SK-N-SH (cell line): ENCODE measurements around the gene AATF. TPM values are rescaled to one million over a fixed set of nuclear protein-coding genes. Genes with fewer than 3 reads are reported as not detected.

Experiments
- CTCF ChIA-PET: fragments of 300-600, 350-600 bp; formaldehyde crosslinking; extraction: SDS; loops from one replicate; lab custom pipeline; 2021; lab: Yijun Ruan, JAX
- POLR2A ChIA-PET: fragments of 350-600 bp; sonication (Branson Sonifier 250); formaldehyde crosslinking; extraction: SDS; loops from one replicate; lab custom pipeline; 2020; ENCODE audit warnings: antibody characterized with exemption, inconsistent platforms; lab: Yijun Ruan, JAX
- DNase-seq: peaks from one replicate; pipeline ENCODE4 v3.0.0; 2012
- H2AFZ ChIP-seq: fragments of 200-600 bp; sonication (generic); 2 replicates; pipeline ENCODE4 v1.8.1; 2016; ENCODE audit warnings: antibody characterized with exemption, mild to moderate bottlenecking, low read depth
- H3F3A ChIP-seq: fragments of 200-600 bp; sonication (generic); replicated peaks from 2 replicates; pipeline ENCODE3; 2016; ENCODE audit warnings: antibody characterized with exemption, mild to moderate bottlenecking; ENCODE audit not compliant: insufficient read depth
- H3K27ac ChIP-seq, 2 experiments: fragments of 200-500 bp in 1 of 2; fragments of 200-600 bp in 1 of 2; sonication (Bioruptor generic) in 1 of 2; sonication (generic), shearing (Covaris generic) in 1 of 2; 2 replicates each; pipeline versions ENCODE4 v1.5.1 to v1.6.1; 2014 to 2016; ENCODE audit warnings: low read depth in 2 of 2, inconsistent platforms in 1 of 2, low read length in 1 of 2, mild to moderate bottlenecking in 1 of 2, mixed read lengths in 1 of 2
- H3K27me3 ChIP-seq: fragments of 200-600 bp; sonication (generic), shearing (Covaris generic); 2 replicates; pipeline ENCODE4 v1.6.1; 2016; ENCODE audit warnings: mixed run types; ENCODE audit not compliant: insufficient read depth
- H3K36me3 ChIP-seq, 2 experiments: fragments of 200-500 bp in 1 of 2; fragments of 200-600 bp in 1 of 2; sonication (Bioruptor generic) in 1 of 2; sonication (generic) in 1 of 2; replicated peaks in 1 of 2; 2 replicates each; pipeline versions ENCODE3 to v1.5.1; 2014 to 2016; ENCODE audit warnings: low read length in 1 of 2, mild to moderate bottlenecking in 1 of 2; ENCODE audit not compliant: insufficient read depth in 2 of 2, control insufficient read depth in 1 of 2
- H3K4me1 ChIP-seq, 2 experiments: fragments of 200-500 bp in 1 of 2; fragments of 200-600 bp in 1 of 2; sonication (Bioruptor generic) in 1 of 2; sonication (generic), shearing (Covaris generic) in 1 of 2; 2 replicates each; pipeline versions ENCODE4 v1.5.1 to v1.6.1; 2014 to 2016; ENCODE audit warnings: low read depth in 1 of 2, low read length in 1 of 2, mixed run types in 1 of 2; ENCODE audit not compliant: insufficient read depth in 2 of 2, control insufficient read depth in 1 of 2
- H3K4me2 ChIP-seq: fragments of 200-600 bp; sonication (generic), shearing (Covaris generic); 2 replicates; pipeline ENCODE4 v1.6.1; 2017; ENCODE audit warnings: mixed run types
- H3K4me3 ChIP-seq, 2 experiments: fragments of 200-500 bp in 1 of 2; fragments of 200-600 bp in 1 of 2; sonication (Bioruptor generic) in 1 of 2; sonication (generic), shearing (Covaris generic) in 1 of 2; 2 replicates each; pipeline versions ENCODE4 v1.5.1 to v1.8.1; 2014 to 2016; ENCODE audit warnings: low read depth in 2 of 2, inconsistent platforms in 1 of 2, low read length in 1 of 2, mild to moderate bottlenecking in 1 of 2, mixed read lengths in 1 of 2, moderate library complexity in 1 of 2
- H3K79me2 ChIP-seq: fragments of 200-600 bp; sonication (generic); 2 replicates; pipeline ENCODE4 v1.8.1; 2017; ENCODE audit warnings: mild to moderate bottlenecking; ENCODE audit not compliant: insufficient read depth
- H3K9ac ChIP-seq: fragments of 200-600 bp; sonication (generic); 2 replicates; pipeline ENCODE4 v1.6.1; 2017; ENCODE audit warnings: mixed run types
- H3K9me2 ChIP-seq: fragments of 200-600 bp; sonication (generic); 2 replicates; pipeline ENCODE4 v1.6.1; 2017; ENCODE audit warnings: mixed run types
- H3K9me3 ChIP-seq: fragments of 200-600 bp; sonication (generic); 2 replicates; pipeline ENCODE4 v1.6.1; 2017; ENCODE audit warnings: mixed run types, mild to moderate bottlenecking, moderate library complexity
- H4K20me1 ChIP-seq: fragments of 200-600 bp; sonication (generic); 2 replicates; pipeline ENCODE4 v1.6.1; 2017; ENCODE audit warnings: mild to moderate bottlenecking, mixed run types; ENCODE audit not compliant: insufficient read depth
- CHD2 ChIP-seq: fragments of 150-350 bp; IDR thresholded peaks from 2 replicates; pipeline ENCODE4 v1.6.1; 2018; ENCODE audit warnings: low read length; ENCODE audit not compliant: partially characterized antibody
- CTCF ChIP-seq: fragments of 200-600 bp; sonication (generic); IDR thresholded peaks from 2 replicates; pipeline ENCODE4 v1.6.1; 2017; ENCODE audit warnings: antibody characterized with exemption, mild to moderate bottlenecking, moderate library complexity
- EZH2phosphoT487 ChIP-seq: fragments of 200-600 bp; sonication (generic); IDR thresholded peaks from 2 replicates; pipeline ENCODE4 v1.6.1; 2017; ENCODE audit warnings: low read depth, mixed run types, mild to moderate bottlenecking, antibody characterized with exemption, moderate library complexity, borderline replicate concordance
- FOXJ3 ChIP-seq: sonication (generic); formaldehyde crosslinking; IDR thresholded peaks from 2 replicates; pipeline ENCODE4 v1.5.1; 2020; ENCODE audit warnings: mild to moderate bottlenecking, missing genetic modification reagents
- FOXM1 ChIP-seq: IDR thresholded peaks from 2 replicates; pipeline ENCODE4 v1.4.0; 2012; ENCODE audit warnings: low read depth, mild to moderate bottlenecking
- GATA2 ChIP-seq: sonication (generic); formaldehyde crosslinking; IDR thresholded peaks from 2 replicates; pipeline ENCODE4 v1.5.0; 2020; ENCODE audit warnings: mild to moderate bottlenecking, missing genetic modification reagents
- IRF3 ChIP-seq: fragments of 150-350 bp; IDR thresholded peaks from 2 replicates; pipeline ENCODE4 v1.6.1; 2016; ENCODE audit warnings: mild to moderate bottlenecking, low read depth, low read length
- JUND ChIP-seq: IDR thresholded peaks from 2 replicates; pipeline ENCODE4 v1.4.0; 2012
- MEF2A ChIP-seq: IDR thresholded peaks from 2 replicates; pipeline ENCODE4 v1.4.0; 2012; ENCODE audit warnings: low read depth, borderline replicate concordance
- NRF1 ChIP-seq: IDR thresholded peaks from 2 replicates; pipeline ENCODE4 v1.6.1; 2012; ENCODE audit warnings: low read depth, mild to moderate bottlenecking, low read length
- POLR2AphosphoS5 ChIP-seq: IDR thresholded peaks from 2 replicates; pipeline ENCODE4 v1.6.1; 2012; ENCODE audit warnings: low read depth, low read length
- RCOR1 ChIP-seq: fragments of 150-350 bp; IDR thresholded peaks from 2 replicates; pipeline ENCODE4 v1.6.1; 2017; ENCODE audit warnings: antibody characterized with exemption, low read length
- RFX5 ChIP-seq: IDR thresholded peaks from 2 replicates; pipeline ENCODE4 v1.6.1; 2012; ENCODE audit warnings: mild to moderate bottlenecking, improper control_type of control experiment, low read length
- RXRA ChIP-seq: IDR thresholded peaks from 2 replicates; pipeline ENCODE4 v1.4.0; 2012; ENCODE audit warnings: low read depth, mild to moderate bottlenecking, borderline replicate concordance
- SIN3A ChIP-seq: IDR thresholded peaks from 2 replicates; pipeline ENCODE4 v1.6.1; 2012; ENCODE audit warnings: low read depth, mild to moderate bottlenecking, low read length, moderate library complexity, borderline replicate concordance
- USF2 ChIP-seq: fragments of 150-350 bp; IDR thresholded peaks from 2 replicates; pipeline ENCODE4 v1.6.1; 2017; ENCODE audit warnings: antibody characterized with exemption, low read length, low read depth, borderline replicate concordance
- YY1 ChIP-seq: IDR thresholded peaks from 2 replicates; pipeline ENCODE4 v1.4.0; 2012; ENCODE audit warnings: low read depth, mild to moderate bottlenecking
- WGBS: methylation state at CpG from one replicate; pipeline ENCODE4 v1.1.6; 2017; ENCODE audit warnings: low lambda C conversion rate; 5-methylcytosine and 5-hydroxymethylcytosine counted together
- polyA plus RNA-seq, 3 experiments: library from polyadenylated mRNA; depleted of rRNA; stranded (reverse); fragments of >200 nt; gene quantifications; 2 replicates each; pipeline ENCODE4 v1.2.3, GENCODE V29; 2012

AATF gene
- polyA plus RNA-seq, 1 of the 3 experiments (the other 2 are of a cell fraction) = 18.8 TPM

- Histone ChIP-seq H3K27me3 (no peaks in the 10 kb centered on the region), H3F3A (no peaks in the 10 kb centered on the region), H3K4me1 (peaks cover 0 to 12% of the 10 kb centered on the region in 2 experiments; a peak in 1 of 4 replicates), H3K36me3 (no peaks in the 10 kb centered on the region), H3K9me2 (no peaks in the 10 kb centered on the region), H2AFZ (no peak overlapping the region), H3K79me2 (no peaks in the 10 kb centered on the region), H3K9me3 (no peaks in the 10 kb centered on the region), H4K20me1 (no peaks in the 10 kb centered on the region), H3K9ac (no peak overlapping the region), H3K4me2 (no peak overlapping the region), H3K4me3 (no peak overlapping the region), H3K27ac (no peak overlapping the region)
- CTCF ChIA-PET = interaction anchor here (1.2 to 2.4 kb wide), 3 partner anchors 21 to 172 kb away, joined by 3 to 10 read pairs (median 3); no protein-coding TSS in a partner anchor
- WGBS = 91% methylated on average over 10 of the region's 10 CpGs
- TF ChIP-seq USF2 (no peak), MEF2A (no peak), CTCF (no peak), FOXM1 (no peak), RXRA (no peak), GATA2 (CRISPR knock-in tag) (no peak), SIN3A (no peak), YY1 (no peak), FOXJ3 (CRISPR knock-in tag) (no peak), CHD2 (no peak), RCOR1 (no peak), JUND (no peak), POLR2AphosphoS5 (no peak), IRF3 (no peak), EZH2phosphoT487 (no peak), NRF1 (no peak), RFX5 (no peak)
- no peak for DNase-seq
- POLR2A ChIA-PET = no interaction called here
These were observed 119.5 kb downstream of the AATF start for GRCh38 chr17:37068266-37068665.
